Muscle of arm (tissue), 12 donors: ENCODE measurements around the gene IGSF1. TPM values are rescaled to one million over a fixed set of nuclear protein-coding genes. Genes with fewer than 3 reads are reported as not detected.
"Not testable (repeated sequence)": the region's sequence is repeated elsewhere in the genome, so short reads cannot be mapped to it uniquely, and the experiment has no call there.

ENCODE experiments used
- DNase-seq: peaks from one replicate; pipeline ENCODE4 v3.0.0-alpha.2; 2013
- polyA plus RNA-seq, 12 donors: library from polyadenylated mRNA; unstranded; fragments of 120-200 nt; gene quantifications; one replicate each; pipeline ENCODE4 v1.2.1, GENCODE V29; 2013; ENCODE audit not compliant: insufficient read length in 12 of 12

The IGSF1 gene
- polyA plus RNA-seq, 12 donors = 39.8 to 121 (median 86.1) TPM; not detected in 1

- DNase-seq = no peak
Observed at GRCh38 chrX:131273011-131273410, 16.1 kb downstream of the IGSF1 start.

GRCh38 chrX:131271826-131272225 lies 17.3 kb downstream of the IGSF1 start:
- DNase-seq = no peak

DNA sequence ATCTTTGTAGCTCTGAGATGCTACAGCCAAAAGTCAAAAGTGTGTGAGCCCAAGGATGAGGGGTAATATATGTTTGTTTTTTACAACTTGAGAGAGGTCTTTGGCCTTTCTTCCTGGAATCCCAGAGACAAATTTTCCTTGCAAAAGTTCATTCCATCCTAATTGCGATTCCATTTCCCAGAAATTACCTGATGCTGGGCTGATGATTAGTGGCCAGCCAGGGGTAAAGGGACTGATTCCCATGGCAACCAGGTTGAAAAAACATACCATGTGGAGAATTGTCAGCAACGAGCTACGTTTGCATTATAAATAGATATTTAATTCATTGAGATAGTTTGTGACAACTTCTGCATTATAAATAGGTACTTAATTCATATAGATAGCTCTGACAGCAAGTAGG lies 17.8 kb downstream of the IGSF1 start:
- no peak for DNase-seq

- no peak for DNase-seq
Observed at GRCh38 chrX:131270080-131270479, 19.0 kb downstream of the IGSF1 start.

GRCh38 chrX:131264665-131265064 lies 24.4 kb downstream of the IGSF1 start:
- DNase-seq = no peak

- DNase-seq = no peak
Observed at GRCh38 chrX:131264053-131264452, 25.1 kb downstream of the IGSF1 start.

- no peak for DNase-seq
Observed at GRCh38 chrX:131262738-131263679, 26.1 kb downstream of the IGSF1 start.

GRCh38 chrX:131262200-131262599 lies 26.9 kb downstream of the IGSF1 start:
- DNase-seq = no peak

- DNase-seq = no peak
Observed at GRCh38 chrX:131257367-131257766, 31.7 kb downstream of the IGSF1 start.

- DNase-seq = not testable (repeated sequence)
Observed at GRCh38 chrX:131250984-131251738, 37.9 kb downstream of the IGSF1 start.

GRCh38 chrX:131239057-131239456 lies 50.0 kb downstream of the IGSF1 start:
- no peak for DNase-seq

DNA sequence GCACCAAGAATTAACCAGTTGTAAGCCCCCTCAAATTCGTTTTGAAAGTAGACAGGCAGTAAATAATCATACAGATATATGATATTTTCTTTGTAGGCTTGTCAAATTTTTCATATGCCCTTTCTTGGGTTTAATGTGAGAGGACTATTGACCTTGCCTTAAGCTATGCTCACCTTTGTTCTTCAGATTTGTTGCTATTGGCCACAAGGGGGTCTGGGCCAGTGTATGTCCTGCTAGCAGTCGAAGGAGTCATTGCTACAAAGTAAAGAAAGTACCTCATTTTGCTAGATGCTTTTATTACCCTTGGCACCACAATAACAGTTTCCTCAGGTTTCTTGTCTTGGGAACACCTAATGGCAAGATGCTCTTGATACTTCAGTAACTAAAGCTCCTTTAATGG lies 51.7 kb downstream of the IGSF1 start:
- no peak for DNase-seq

DNA sequence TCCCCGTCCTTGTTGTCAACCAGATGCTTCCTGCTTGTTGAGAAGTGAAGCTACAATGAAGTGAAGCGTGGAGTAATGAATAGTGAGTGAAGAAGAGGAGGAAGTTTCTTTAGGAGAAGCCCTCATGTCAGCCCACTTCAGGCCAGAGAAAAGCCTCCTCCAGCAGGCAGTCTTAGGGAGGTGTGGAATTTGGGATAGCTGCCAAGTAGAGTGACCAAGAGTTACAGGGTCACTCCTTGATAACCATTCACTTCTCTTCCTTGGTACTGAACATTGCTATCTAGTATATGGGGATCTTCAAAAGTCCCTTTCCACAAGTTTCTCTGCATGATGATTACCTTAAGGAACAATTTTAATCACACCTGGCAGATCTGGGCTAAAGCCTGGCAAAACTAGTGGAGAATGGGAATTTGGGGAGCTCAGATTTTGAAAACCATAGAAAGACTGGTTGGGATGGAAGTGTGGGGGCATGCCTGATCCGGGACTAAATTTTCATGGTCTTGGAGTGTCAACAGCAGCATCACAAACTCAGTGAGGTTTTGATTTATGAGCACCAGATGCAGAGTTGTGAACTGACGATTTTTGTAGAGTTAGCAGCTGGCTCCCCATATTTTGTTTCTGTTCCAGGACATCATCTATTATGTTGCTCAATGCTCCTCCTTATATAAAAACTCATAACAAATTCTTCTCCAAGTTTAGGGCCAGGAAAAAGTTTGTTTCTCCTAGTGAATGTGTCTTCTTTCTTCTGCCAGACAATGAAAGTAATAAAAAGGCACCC lies 53.1 kb downstream of the IGSF1 start:
- peak; percentile 15 for DNase-seq

- DNase-seq = no peak
Observed at GRCh38 chrX:131227608-131228007, 61.5 kb downstream of the IGSF1 start.

GRCh38 chrX:131226591-131226990 lies 62.5 kb downstream of the IGSF1 start:
- no peak for DNase-seq

- DNase-seq = no peak
Observed at GRCh38 chrX:131225078-131225477, 64.0 kb downstream of the IGSF1 start.

Other genes with a start within 250 kb of the IGSF1 start
- gene ARHGAP36, start 231.0 kb downstream of the IGSF1 start, polyA plus RNA-seq = 100 to 1,000 TPM; 114 to 644 (median 429) TPM